ENCODE data around the gene NUFIP2. TPM values are rescaled to one million over a fixed set of nuclear protein-coding genes. Genes with fewer than 3 reads are reported as not detected.
"Not testable (repeated sequence)": the region's sequence is repeated elsewhere in the genome, so short reads cannot be mapped to it uniquely, and the experiment has no call there.

Gene NUFIP2, protein sequence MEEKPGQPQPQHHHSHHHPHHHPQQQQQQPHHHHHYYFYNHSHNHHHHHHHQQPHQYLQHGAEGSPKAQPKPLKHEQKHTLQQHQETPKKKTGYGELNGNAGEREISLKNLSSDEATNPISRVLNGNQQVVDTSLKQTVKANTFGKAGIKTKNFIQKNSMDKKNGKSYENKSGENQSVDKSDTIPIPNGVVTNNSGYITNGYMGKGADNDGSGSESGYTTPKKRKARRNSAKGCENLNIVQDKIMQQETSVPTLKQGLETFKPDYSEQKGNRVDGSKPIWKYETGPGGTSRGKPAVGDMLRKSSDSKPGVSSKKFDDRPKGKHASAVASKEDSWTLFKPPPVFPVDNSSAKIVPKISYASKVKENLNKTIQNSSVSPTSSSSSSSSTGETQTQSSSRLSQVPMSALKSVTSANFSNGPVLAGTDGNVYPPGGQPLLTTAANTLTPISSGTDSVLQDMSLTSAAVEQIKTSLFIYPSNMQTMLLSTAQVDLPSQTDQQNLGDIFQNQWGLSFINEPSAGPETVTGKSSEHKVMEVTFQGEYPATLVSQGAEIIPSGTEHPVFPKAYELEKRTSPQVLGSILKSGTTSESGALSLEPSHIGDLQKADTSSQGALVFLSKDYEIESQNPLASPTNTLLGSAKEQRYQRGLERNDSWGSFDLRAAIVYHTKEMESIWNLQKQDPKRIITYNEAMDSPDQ
- polyA plus RNA-seq (2013, experiment 1 of 2), result 40.0 TPM
- polyA plus RNA-seq (2013, experiment 2 of 2), result 45.0 TPM

DNA sequence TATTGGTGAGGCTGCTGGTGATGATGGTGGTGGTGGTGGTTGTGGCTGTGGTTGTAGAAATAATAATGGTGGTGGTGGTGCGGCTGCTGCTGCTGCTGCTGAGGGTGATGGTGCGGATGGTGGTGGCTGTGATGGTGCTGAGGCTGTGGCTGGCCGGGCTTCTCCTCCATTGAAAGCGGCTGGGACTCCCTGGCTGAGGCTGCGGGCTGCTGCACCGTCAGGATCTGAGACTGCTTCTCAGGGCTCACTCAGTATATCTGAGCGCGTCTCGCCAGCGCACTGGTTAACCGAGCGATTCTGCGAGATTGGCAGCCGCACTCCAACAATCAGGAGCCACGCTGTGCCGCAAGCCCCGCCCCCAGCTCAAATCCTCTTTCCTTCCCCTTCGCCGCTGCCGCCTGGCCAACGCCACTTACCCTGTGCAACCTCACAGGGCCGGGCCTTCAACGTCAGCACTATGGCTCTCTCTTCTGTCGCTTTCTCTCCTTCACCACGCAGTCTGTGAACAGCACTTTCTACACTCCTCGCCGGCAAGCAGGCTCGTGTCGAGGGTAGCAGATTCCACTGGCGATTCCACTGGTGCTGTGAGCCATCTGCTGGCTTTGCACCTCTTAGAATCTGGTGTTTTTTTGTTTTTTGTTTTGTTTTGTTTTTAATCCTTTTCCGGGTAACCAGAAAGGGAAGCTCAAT lies at the start of gene NUFIP2:
NUFIP2 (minus strand) TSS at position 259 of the 690 bp plus-strand sequence; CDS start at position 170, 89 bp downstream.
- no peaks in the 10 kb centered on the region for H3K27me3 ChIP-seq (ENCODE audit: insufficient read depth, low read length, poor library complexity)

DNA sequence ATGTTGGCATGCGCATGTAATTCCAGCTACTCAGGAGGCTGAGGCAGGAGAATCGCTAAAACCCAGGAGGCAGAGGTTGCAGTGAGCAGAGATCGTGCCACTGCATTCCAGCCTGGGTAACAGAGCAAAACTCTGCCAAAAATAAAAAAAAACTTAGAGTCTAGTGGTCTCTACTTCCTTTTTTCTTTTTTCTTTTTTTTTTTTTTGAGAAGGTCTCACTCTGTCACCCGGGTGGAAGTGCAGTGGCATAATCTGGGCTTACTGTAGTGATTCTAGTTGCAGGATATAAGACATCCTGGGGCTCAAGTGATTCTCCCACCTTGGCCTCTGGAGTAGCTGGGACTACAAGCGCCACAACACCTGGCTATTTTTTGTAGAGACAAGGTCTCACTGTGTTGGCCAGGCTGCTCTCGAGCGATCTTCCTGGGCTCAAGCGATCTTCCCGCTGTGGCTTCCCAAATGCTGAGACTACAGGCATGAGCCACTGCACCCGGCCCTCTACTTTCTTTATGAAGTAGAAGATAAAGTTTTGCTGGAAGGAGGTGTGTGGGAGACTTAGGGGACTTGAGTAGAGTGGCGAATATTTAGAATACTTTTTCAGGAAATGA lies 48.3 kb upstream of the NUFIP2 start:
- H3K4me3 ChIP-seq (ENCODE audit: low read length), result no peak overlapping the region

More for the DNA sequence above, at the start of gene NUFIP2:
- H3K23ac ChIP-seq (ENCODE audit: low read length), result peak within 1 kb of the TSS; percentile 6
- H4K8ac ChIP-seq (ENCODE audit: low read depth, low read length), result no peak within 1 kb of the TSS
- H3K79me2 ChIP-seq (ENCODE audit: control insufficient read depth, insufficient read depth, low read length), result peaks cover 44% of the 10 kb centered on the region
- H3K56ac ChIP-seq (ENCODE audit: low read length), result peak within 1 kb of the TSS; percentile 100
- no CpG with 5 or more reads among the region's 31 CpGs for WGBS (ENCODE audit: extremely low coverage, insufficient coverage, low lambda C conversion rate)
- H2AK5ac ChIP-seq (ENCODE audit: low read length), result peak within 1 kb of the TSS; percentile 22
- H3K4me1 ChIP-seq (ENCODE audit: control insufficient read depth, low read depth, low read length), result no peaks in the 10 kb centered on the region
- peak within 1 kb of the TSS; percentile 91 for H3K18ac ChIP-seq (ENCODE audit: low read length)
- H3K79me1 ChIP-seq (ENCODE audit: low read length), result no peaks in the 10 kb centered on the region
- H3K36me3 ChIP-seq (ENCODE audit: control insufficient read depth, insufficient read depth, low read length), result no peaks in the 10 kb centered on the region
- peak within 1 kb of the TSS; percentile 97 for H3K4ac ChIP-seq (ENCODE audit: low read depth, low read length)
- H4K5ac ChIP-seq (ENCODE audit: low read length), result no peak within 1 kb of the TSS
- H2BK120ac ChIP-seq (ENCODE audit: low read depth, low read length), result peak within 1 kb of the TSS; percentile 16
- H2BK5ac ChIP-seq (ENCODE audit: low read length), result peak within 1 kb of the TSS; percentile 95
- peak within 1 kb of the TSS; percentile 96 for H3K27ac ChIP-seq (ENCODE audit: low read depth, low read length)
- no peak within 1 kb of the TSS for H2BK15ac ChIP-seq (replicated peaks; ENCODE audit: low read depth)
- peak within 1 kb of the TSS; percentile 90 for H3K9ac ChIP-seq (ENCODE audit: low read length)
- peak within 1 kb of the TSS; percentile 92 for H3K4me2 ChIP-seq (ENCODE audit: low read length)
- peak within 1 kb of the TSS; percentile 77 for H3K4me3 ChIP-seq (ENCODE audit: low read length)
- peak; percentile 99 for DNase-seq

DNA sequence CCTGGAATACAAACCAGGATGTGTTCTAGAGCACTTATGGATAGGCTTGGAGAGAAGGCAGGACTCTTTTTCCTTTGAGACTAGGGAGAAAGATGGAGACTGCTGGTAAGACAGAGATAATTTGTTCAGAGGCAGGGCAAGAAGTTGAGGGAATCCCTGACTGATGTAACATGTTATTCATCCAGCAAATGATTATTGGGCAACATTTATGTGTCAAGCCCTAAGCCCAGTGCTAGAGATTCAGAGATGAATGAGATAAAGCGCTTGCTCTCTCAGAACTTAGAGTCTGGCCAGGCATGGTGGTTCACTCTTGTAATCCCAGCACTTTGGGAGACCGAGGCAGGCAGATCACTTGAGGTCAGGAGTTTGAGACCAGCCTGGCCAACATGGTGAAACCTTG lies 47.8 kb upstream of the NUFIP2 start:
- Histone ChIP-seq H3K18ac (ENCODE audit: low read length) (no peak overlapping the region), H3K4me2 (ENCODE audit: low read length) (no peak overlapping the region), H2BK120ac (ENCODE audit: low read depth, low read length) (no peak overlapping the region), H2BK15ac (replicated peaks; ENCODE audit: low read depth) (no peak overlapping the region), H4K8ac (ENCODE audit: low read depth, low read length) (no peak overlapping the region), H3K27me3 (ENCODE audit: insufficient read depth, low read length, poor library complexity) (no peaks in the 10 kb centered on the region), H3K4ac (ENCODE audit: low read depth, low read length) (no peak overlapping the region), H3K4me3 (ENCODE audit: low read length) (no peak overlapping the region), H4K5ac (ENCODE audit: low read length) (no peak overlapping the region), H3K4me1 (ENCODE audit: control insufficient read depth, low read depth, low read length) (no peaks in the 10 kb centered on the region), H2AK5ac (ENCODE audit: low read length) (no peak overlapping the region), H3K79me1 (ENCODE audit: low read length) (no peaks in the 10 kb centered on the region), H3K23ac (ENCODE audit: low read length) (no peak overlapping the region), H3K27ac (ENCODE audit: low read depth, low read length) (no peak overlapping the region), H3K36me3 (ENCODE audit: control insufficient read depth, insufficient read depth, low read length) (no peaks in the 10 kb centered on the region), H3K9ac (ENCODE audit: low read length) (no peak overlapping the region), H3K56ac (ENCODE audit: low read length) (no peak overlapping the region), H3K79me2 (ENCODE audit: control insufficient read depth, insufficient read depth, low read length) (no peaks in the 10 kb centered on the region), H2BK5ac (ENCODE audit: low read length) (no peak overlapping the region)
- no peak for DNase-seq
- WGBS (ENCODE audit: extremely low coverage, insufficient coverage, low lambda C conversion rate), result no CpG with 5 or more reads among the region's 2 CpGs

More for the DNA sequence above, 48.3 kb upstream of the NUFIP2 start:
- Histone ChIP-seq H3K4me2 (ENCODE audit: low read length) (no peak overlapping the region), H3K18ac (ENCODE audit: low read length) (no peak overlapping the region), H3K4ac (ENCODE audit: low read depth, low read length) (no peak overlapping the region), H2BK120ac (ENCODE audit: low read depth, low read length) (no peak overlapping the region), H2BK5ac (ENCODE audit: low read length) (no peak overlapping the region), H2BK15ac (replicated peaks; ENCODE audit: low read depth) (no peak overlapping the region), H3K9ac (ENCODE audit: low read length) (no peak overlapping the region), H3K56ac (ENCODE audit: low read length) (no peak overlapping the region), H3K79me1 (ENCODE audit: low read length) (no peaks in the 10 kb centered on the region), H3K23ac (ENCODE audit: low read length) (no peak overlapping the region), H3K27ac (ENCODE audit: low read depth, low read length) (no peak overlapping the region), H3K79me2 (ENCODE audit: control insufficient read depth, insufficient read depth, low read length) (no peaks in the 10 kb centered on the region), H3K36me3 (ENCODE audit: control insufficient read depth, insufficient read depth, low read length) (no peaks in the 10 kb centered on the region), H3K27me3 (ENCODE audit: insufficient read depth, low read length, poor library complexity) (no peaks in the 10 kb centered on the region), H4K8ac (ENCODE audit: low read depth, low read length) (no peak overlapping the region), H2AK5ac (ENCODE audit: low read length) (no peak overlapping the region), H4K5ac (ENCODE audit: low read length) (no peak overlapping the region), H3K4me1 (ENCODE audit: control insufficient read depth, low read depth, low read length) (no peaks in the 10 kb centered on the region)
- no peak for DNase-seq
- WGBS (ENCODE audit: extremely low coverage, insufficient coverage, low lambda C conversion rate), result no CpG with 5 or more reads among the region's 11 CpGs

DNA sequence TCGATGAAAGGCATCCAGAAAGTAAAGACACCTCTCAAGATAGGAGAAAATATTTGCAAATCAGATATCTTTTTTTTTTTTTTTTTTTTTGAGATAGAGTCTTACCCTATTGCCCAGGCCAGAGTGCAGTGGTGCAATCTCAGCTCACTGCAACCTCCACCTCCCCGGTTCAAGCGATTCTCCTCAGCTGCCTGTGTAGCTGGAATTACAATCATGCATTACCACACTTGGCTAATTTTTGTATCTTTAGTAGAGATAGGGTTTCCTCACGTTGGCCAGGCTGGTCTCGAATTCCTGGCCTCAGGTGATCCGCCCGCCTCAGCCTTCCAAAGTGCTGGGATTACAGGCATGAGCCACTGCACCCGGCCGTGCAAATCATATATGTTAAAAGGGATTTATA lies 45.1 kb upstream of the NUFIP2 start:
- not testable (repeated sequence) for DNase-seq; H4K8ac ChIP-seq (ENCODE audit: low read depth, low read length); H4K5ac ChIP-seq (ENCODE audit: low read length); H3K79me1 ChIP-seq (ENCODE audit: low read length); H3K18ac ChIP-seq (ENCODE audit: low read length); H3K4ac ChIP-seq (ENCODE audit: low read depth, low read length); H3K56ac ChIP-seq (ENCODE audit: low read length); H2BK5ac ChIP-seq (ENCODE audit: low read length); H3K4me3 ChIP-seq (ENCODE audit: low read length); H3K36me3 ChIP-seq (ENCODE audit: control insufficient read depth, insufficient read depth, low read length); H3K4me1 ChIP-seq (ENCODE audit: control insufficient read depth, low read depth, low read length); H2AK5ac ChIP-seq (ENCODE audit: low read length); H2BK120ac ChIP-seq (ENCODE audit: low read depth, low read length); H3K27ac ChIP-seq (ENCODE audit: low read depth, low read length); H2BK15ac ChIP-seq (replicated peaks; ENCODE audit: low read depth); H3K9ac ChIP-seq (ENCODE audit: low read length); H3K23ac ChIP-seq (ENCODE audit: low read length); H3K79me2 ChIP-seq (ENCODE audit: control insufficient read depth, insufficient read depth, low read length); H3K27me3 ChIP-seq (ENCODE audit: insufficient read depth, low read length, poor library complexity); H3K4me2 ChIP-seq (ENCODE audit: low read length)
- WGBS (ENCODE audit: extremely low coverage, insufficient coverage, low lambda C conversion rate), result no CpG with 5 or more reads among the region's 9 CpGs

DNA sequence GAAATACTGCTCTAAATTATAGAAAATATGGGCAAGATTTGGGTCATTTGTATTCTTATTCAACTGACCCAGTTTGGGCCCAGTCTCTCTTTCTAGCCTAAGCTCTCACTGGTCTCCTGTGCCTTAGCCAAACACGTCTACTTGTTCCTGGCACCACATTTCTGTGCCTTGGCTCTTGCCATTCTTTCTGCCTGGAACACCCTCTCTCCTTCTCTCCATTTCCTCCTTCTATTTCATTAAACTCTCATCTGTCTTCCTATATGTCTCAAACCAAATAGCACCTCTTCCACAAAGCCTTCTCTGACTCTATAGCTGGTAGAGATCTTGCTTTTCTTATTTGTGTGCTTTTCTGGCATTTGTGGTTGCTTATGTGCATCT lies 37.7 kb upstream of the NUFIP2 start:
- H2AK5ac ChIP-seq (ENCODE audit: low read length), result no peak overlapping the region
- no peaks in the 10 kb centered on the region for H3K4me1 ChIP-seq (ENCODE audit: control insufficient read depth, low read depth, low read length)
- H3K23ac ChIP-seq (ENCODE audit: low read length), result no peak overlapping the region
- no peak overlapping the region for H2BK120ac ChIP-seq (ENCODE audit: low read depth, low read length)
- H3K79me2 ChIP-seq (ENCODE audit: control insufficient read depth, insufficient read depth, low read length), result no peaks in the 10 kb centered on the region
- H3K36me3 ChIP-seq (ENCODE audit: control insufficient read depth, insufficient read depth, low read length), result no peaks in the 10 kb centered on the region
- H3K27ac ChIP-seq (ENCODE audit: low read depth, low read length), result no peak overlapping the region
- H3K4me3 ChIP-seq (ENCODE audit: low read length), result no peak overlapping the region
- no CpG with 5 or more reads among the region's 1 CpG for WGBS (ENCODE audit: extremely low coverage, insufficient coverage, low lambda C conversion rate)
- no peak overlapping the region for H3K9ac ChIP-seq (ENCODE audit: low read length)
- no peaks in the 10 kb centered on the region for H3K27me3 ChIP-seq (ENCODE audit: insufficient read depth, low read length, poor library complexity)
- no peak overlapping the region for H3K56ac ChIP-seq (ENCODE audit: low read length)
- H3K4me2 ChIP-seq (ENCODE audit: low read length), result no peak overlapping the region
- H3K4ac ChIP-seq (ENCODE audit: low read depth, low read length), result no peak overlapping the region
- DNase-seq, result no peak
- no peak overlapping the region for H4K5ac ChIP-seq (ENCODE audit: low read length)
- H3K18ac ChIP-seq (ENCODE audit: low read length), result no peak overlapping the region
- no peak overlapping the region for H2BK15ac ChIP-seq (replicated peaks; ENCODE audit: low read depth)
- no peak overlapping the region for H2BK5ac ChIP-seq (ENCODE audit: low read length)
- H3K79me1 ChIP-seq (ENCODE audit: low read length), result no peaks in the 10 kb centered on the region
- H4K8ac ChIP-seq (ENCODE audit: low read depth, low read length), result no peak overlapping the region

All from mesendoderm (in vitro differentiated cells).